Skeletal muscle satellite cell (primary cell): ENCODE measurements around the gene PKN1.
A peak's percentile ranks its signal among the peaks of the same experiment; 100 is the strongest.

Source experiments
- H3K27me3 ChIP-seq: 2 replicates; pipeline ENCODE4 v1.7.0; 2013; ENCODE audit warnings: low read length; ENCODE audit not compliant: control insufficient read depth, insufficient read depth
- H3K36me3 ChIP-seq: 2 replicates; pipeline ENCODE4 v1.7.0; 2013; ENCODE audit warnings: mild to moderate bottlenecking, control low read depth, low read length; ENCODE audit not compliant: insufficient read depth
- H3K4me1 ChIP-seq: 2 replicates; pipeline ENCODE4 v1.7.0; 2013; ENCODE audit warnings: low read length; ENCODE audit not compliant: control insufficient read depth, insufficient read depth
- H3K4me2 ChIP-seq: 2 replicates; pipeline ENCODE4 v1.7.0; 2013; ENCODE audit warnings: mild to moderate bottlenecking, low read length
- H3K4me3 ChIP-seq: 2 replicates; pipeline ENCODE4 v1.7.0; 2013; ENCODE audit warnings: low read length
- H3K9ac ChIP-seq: 2 replicates; pipeline ENCODE4 v1.7.0; 2013; ENCODE audit warnings: mild to moderate bottlenecking, low read depth, low read length, moderate library complexity
- H3K9me3 ChIP-seq: replicated peaks from 2 replicates; pipeline ENCODE4 v1.7.0; 2013; ENCODE audit warnings: mild to moderate bottlenecking, control low read depth, low read length

Gene PKN1

DNA sequence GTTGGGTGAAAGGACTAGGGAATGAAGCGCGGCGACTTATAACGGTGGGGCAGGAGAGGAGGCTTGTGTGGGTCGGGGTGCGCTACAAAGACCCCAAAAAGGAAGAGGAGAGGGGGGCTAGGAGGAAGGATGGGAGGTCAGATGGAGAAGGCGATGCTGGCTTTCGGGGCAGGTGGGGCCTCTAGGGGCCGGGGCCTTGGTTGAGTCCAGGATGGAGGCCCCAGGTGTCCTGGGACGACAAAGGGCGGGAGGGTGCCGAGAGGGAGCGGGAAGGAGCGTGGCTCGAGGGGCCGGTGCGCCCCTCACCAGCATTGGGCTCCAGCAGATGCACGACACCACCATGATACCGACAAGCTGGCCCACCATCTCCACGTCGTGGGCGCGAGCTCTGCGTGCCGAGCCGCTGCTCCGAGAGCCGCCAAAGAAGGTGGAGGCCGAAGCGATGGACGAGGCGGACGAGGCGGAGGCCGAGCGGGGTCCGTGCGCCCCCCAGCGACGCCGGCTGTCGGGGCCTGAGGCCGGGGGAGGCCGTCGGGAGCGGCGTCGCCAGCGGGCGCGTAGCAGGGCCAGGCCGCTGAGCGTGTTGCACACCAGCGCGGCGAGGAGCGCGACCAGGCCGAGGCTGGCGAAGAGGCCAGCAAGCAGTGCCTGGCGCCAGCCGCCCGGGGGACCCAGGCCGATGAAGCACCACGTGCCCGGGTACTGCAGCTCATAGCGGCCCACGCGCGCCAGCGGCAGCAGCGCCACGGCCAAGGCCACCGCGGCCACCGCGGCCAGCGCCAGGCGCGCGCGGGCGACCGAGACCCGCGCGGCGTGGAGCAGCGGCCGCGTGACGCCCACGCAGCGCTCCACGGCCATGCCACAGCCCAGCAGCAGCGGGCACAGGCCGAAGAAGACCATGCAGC is 40.2 kb downstream of the PKN1 start:
- Histone ChIP-seq H3K9me3 (no peaks in the 10 kb centered on the region), H3K4me1 (peaks cover 49% of the 10 kb centered on the region), H3K4me3 (peak overlapping the region; percentile 24), H3K27me3 (no peaks in the 10 kb centered on the region), H3K9ac (no peak overlapping the region), H3K4me2 (peak overlapping the region; percentile 79), H3K36me3 (peaks cover 17% of the 10 kb centered on the region)

DNA sequence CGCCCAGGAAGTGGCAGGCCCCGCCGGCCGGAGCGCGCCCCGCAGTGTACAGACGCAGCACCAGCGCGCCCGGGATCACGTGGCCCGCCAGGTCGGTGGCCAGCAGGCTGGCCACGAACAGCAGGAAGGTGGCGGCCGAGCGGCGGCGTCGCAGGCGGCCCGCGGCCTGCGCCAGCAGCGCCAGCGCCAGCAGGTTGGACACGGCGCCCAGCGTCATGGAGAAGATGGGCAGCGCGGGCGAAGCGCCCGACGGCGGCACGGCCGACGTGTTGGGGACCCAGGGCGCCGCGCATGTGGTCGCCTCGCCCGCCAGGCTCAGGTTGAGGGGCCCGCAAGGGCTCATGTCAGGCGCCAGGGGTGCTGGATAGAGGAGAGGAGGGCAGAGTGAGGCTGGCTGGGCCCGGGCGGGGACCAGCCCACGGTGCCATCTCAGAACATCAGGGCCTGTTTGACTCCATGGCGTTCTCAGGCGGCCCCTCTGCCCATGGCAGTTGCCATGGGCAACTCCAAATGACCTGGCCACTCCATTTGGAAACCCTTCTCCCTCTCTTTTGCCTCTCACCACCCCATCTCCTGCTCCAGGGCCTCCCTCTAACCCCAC is 41.0 kb downstream of the PKN1 start:
- Histone ChIP-seq H3K4me3 (peak overlapping the region; percentile 24), H3K9ac (no peak overlapping the region)

DNA sequence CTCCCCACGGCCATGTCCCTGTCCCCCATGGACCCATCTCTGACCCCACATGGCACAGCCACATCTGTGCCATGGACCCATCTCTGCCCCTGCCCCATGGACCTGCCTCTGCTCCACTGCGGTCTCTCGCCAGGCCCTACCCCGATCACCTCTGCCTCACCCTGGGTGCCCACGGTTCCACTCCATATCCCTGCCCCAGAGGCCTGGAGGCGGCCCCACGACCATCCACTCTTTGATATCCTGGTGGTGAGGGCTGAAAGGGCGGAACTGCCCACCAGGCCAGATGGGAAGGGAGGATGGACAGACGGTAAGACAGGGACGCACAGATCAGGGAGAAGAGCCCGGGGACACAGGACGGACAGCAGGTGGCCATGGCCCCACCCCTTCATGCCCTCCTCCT is 41.7 kb downstream of the PKN1 start:
- H3K9me3 ChIP-seq: no peaks in the 10 kb centered on the region
- H3K4me2 ChIP-seq: peak overlapping the region; percentile 79
- peak overlapping the region; percentile 51 for H3K4me3 ChIP-seq
- H3K9ac ChIP-seq: peak overlapping the region; percentile 44
- peaks cover 49% of the 10 kb centered on the region for H3K4me1 ChIP-seq
- peaks cover 24% of the 10 kb centered on the region for H3K36me3 ChIP-seq
- H3K27me3 ChIP-seq: no peaks in the 10 kb centered on the region

More for the DNA sequence above, 41.0 kb downstream of the PKN1 start:
- peaks cover 49% of the 10 kb centered on the region for H3K4me1 ChIP-seq
- peak overlapping the region; percentile 79 for H3K4me2 ChIP-seq
- H3K27me3 ChIP-seq: no peaks in the 10 kb centered on the region
- no peaks in the 10 kb centered on the region for H3K9me3 ChIP-seq
- H3K36me3 ChIP-seq: peaks cover 21% of the 10 kb centered on the region

DNA sequence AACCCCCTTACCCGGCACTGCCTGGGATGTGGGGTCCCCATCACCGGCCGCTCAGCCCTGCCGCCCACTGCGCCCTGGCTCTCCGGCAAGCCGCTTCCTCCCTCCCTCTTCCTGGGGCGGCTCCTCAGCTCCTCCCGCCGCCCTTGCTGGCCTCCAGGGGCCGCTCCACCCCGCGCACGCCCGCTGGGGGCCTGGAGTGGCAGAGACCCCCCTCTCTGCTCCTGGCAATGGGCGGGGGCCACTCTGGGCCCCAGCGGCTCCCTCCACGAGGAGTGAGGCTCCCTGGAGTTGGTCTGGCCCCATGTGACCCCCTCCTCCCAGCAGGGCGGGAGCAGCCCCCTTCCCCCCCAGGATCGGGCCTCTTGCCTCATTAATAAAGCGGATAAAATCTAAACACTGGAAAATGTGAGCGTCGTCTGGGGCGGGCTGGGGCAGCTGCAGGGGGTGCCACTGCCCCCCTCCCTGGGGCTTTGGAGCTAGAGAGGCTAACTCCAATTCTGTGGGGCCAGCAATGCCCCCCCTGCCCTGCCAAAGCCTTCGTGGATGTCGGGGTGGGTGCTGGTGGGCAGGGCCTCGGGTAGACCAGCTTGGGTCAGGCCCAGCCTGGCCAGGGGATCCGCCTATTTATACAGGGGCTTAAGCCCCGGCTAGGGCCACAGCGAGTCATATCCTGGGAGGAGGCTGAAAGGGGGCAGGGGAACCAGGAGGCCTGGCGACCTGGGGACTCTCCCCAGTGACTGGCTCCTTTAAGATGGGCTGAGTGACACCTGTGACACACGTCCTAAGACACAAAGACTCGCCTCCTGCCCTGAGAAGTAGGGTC is 42.4 kb downstream of the PKN1 start, which contains the start of gene PTGER1:
PTGER1 (minus strand) TSS at position 104 of the 823 bp plus-strand sequence. CDS start 1,034 bp downstream, outside the sequence.
- Histone ChIP-seq H3K9me3 (no peaks in the 10 kb centered on the region), H3K27me3 (no peaks in the 10 kb centered on the region), H3K36me3 (peaks cover 25% of the 10 kb centered on the region), H3K4me1 (peaks cover 49% of the 10 kb centered on the region), H3K9ac (peak within 1 kb of the TSS; percentile 54), H3K4me3 (peak within 1 kb of the TSS; percentile 51), H3K4me2 (peak within 1 kb of the TSS; percentile 79)

DNA sequence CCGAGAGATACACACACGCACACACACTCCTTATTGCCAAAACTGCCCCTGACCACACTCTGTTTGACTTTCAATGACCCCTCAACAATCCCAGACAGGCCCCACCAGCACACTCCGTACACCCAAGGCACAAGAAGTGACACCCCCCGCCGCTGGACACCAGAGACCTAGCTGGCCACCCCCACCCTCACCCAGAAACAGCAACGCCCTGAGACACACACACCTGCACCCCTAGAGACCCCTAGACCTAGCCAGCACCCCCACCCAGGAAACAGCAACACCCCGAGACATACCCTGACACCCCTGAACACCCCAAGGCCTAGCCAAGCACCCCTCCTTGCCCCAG is 43.2 kb downstream of the PKN1 start:
- Histone ChIP-seq H3K36me3 (peaks cover 27% of the 10 kb centered on the region), H3K27me3 (no peaks in the 10 kb centered on the region), H3K9me3 (no peaks in the 10 kb centered on the region), H3K4me1 (peaks cover 49% of the 10 kb centered on the region), H3K4me2 (no peak overlapping the region), H3K9ac (no peak overlapping the region), H3K4me3 (no peak overlapping the region)

DNA sequence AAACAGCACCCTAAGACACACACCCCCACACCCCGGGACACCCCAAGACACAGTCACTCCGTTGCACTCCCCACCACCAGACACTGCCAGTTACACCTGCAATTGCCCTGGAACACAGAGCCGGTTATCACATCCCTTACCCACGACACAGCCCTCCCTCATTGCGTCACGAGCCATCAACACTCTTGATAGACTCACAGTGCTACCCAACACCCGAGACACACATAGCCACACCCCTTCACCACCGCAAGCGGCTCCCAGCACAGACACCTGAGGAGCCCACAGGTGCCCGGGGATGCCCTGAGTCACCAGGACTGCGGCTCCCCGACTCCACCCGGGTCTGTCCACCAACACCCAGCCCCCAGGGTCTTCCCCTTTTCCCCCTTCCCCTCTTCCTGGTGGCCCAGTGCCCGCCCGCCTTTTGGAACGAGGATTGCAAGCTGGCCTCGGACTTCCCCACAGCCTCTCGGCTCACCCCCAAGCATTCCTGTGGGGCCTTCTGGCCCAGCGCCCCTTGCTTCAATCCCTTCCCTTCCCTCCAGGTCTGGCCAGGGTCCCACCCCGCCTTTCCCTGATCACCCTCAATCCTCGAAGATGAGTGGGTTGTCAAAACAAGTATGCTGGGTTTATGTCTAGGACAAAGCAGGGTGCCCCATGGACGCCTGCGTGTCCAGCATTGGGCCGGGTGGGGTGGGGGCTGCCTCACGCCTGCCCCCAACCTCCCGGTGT is 43.7 kb downstream of the PKN1 start:
- no peak overlapping the region for H3K9ac ChIP-seq
- no peak overlapping the region for H3K4me3 ChIP-seq
- no peaks in the 10 kb centered on the region for H3K9me3 ChIP-seq
- no peak overlapping the region for H3K4me2 ChIP-seq
- peaks cover 49% of the 10 kb centered on the region for H3K4me1 ChIP-seq
- peaks cover 29% of the 10 kb centered on the region for H3K36me3 ChIP-seq
- no peaks in the 10 kb centered on the region for H3K27me3 ChIP-seq

DNA sequence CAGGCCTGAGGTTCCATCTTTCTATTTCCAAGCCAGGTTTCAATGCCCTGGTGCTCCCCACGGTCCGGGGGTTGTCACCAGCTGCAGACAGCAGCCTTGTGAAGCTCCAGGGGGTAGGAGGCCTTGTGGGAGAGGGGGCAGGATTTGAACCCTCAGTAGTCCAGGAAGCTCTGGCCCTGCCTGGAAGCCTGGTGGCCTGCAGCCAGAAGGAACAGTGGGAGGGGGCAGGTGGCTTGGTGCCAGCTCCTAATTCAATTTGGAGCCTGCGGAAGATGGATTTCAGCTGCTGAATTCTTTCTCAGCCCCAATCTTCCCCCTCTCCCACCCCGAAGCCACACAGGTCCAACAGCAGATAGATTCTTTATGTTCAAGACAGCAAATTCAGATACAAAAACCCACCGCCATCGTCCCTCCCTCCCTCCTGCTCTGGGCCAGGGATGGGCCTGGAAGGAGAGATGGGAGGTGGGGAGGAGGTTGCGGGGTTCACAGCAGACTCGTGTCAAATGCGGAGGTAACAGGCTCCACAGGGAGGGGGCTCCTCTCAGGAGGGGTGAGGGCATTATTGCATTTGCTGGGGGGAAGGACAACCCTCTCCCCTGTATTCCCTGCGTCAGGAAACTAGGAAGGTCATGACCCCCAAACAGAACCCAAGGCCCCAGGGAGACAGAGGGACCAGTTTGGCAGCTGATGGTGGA is 44.5 kb downstream of the PKN1 start:
- Histone ChIP-seq H3K4me3 (no peak overlapping the region), H3K9me3 (no peaks in the 10 kb centered on the region), H3K4me2 (no peak overlapping the region), H3K36me3 (peaks cover 35% of the 10 kb centered on the region), H3K27me3 (no peaks in the 10 kb centered on the region), H3K9ac (no peak overlapping the region), H3K4me1 (peaks cover 42% of the 10 kb centered on the region)

DNA sequence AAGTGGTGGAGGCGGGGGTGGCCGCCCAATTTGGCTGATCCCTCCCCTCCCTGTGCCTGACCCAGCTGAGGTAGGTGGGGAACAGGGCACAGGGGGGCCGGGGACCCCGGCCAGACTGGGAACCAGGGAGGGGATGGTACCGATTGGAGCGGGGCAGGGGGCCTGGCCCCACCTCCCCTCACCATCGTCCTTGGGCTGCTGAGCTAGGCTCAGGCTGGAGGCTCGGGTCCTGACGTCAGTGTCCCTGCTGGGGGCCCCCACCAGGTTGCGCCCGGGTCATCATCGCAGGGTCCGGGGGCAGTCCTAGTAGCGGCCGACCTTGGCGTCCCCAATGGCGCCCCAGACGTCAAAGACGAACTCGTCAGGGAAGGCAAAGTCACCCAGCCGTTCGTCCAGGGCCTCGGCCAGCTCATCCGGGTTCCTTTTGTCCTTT is 45.0 kb downstream of the PKN1 start:
- Histone ChIP-seq H3K4me1 (peaks cover 40% of the 10 kb centered on the region), H3K36me3 (peaks cover 35% of the 10 kb centered on the region)

DNA sequence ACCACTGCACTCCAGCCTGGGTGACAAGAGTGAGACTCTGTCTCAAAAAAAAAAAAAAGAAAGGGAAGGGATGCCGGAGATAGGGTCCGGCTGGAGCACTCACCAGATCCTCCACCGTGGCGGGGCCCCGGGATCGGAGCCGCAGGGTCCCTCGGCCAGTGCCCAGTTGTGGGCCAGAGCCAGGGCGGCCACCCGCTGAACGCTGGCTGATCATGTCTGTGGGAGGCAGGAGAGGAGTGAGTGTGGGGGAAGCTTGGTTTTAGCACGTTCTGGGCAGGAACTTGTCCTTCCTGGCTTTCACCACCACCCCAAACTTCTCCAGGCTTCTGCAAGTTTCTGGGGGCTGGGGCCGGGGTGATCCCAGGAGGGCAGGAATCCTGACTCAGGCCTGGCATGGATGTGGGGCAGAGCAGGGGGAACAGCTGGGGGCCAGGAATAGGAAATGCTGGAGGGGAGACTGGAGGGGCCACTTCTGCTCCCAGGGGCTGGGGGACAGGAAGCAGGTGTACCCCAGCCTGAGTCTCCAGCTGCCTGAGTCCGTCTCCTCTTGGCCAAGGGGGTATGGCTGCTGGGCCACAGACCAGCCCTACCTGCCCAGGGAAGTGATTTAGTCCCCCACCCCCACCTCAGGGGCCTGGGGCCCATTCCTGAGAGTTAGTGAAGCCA is 46.3 kb downstream of the PKN1 start:
- peaks cover 35% of the 10 kb centered on the region for H3K36me3 ChIP-seq
- H3K4me3 ChIP-seq: no peak overlapping the region
- H3K9me3 ChIP-seq: no peaks in the 10 kb centered on the region
- peaks cover 28% of the 10 kb centered on the region for H3K4me1 ChIP-seq
- no peak overlapping the region for H3K9ac ChIP-seq
- H3K4me2 ChIP-seq: no peak overlapping the region
- H3K27me3 ChIP-seq: no peaks in the 10 kb centered on the region

More for the DNA sequence above, 45.0 kb downstream of the PKN1 start:
- H3K27me3 ChIP-seq: no peaks in the 10 kb centered on the region
- no peaks in the 10 kb centered on the region for H3K9me3 ChIP-seq
- H3K4me2 ChIP-seq: no peak overlapping the region
- H3K4me3 ChIP-seq: no peak overlapping the region
- no peak overlapping the region for H3K9ac ChIP-seq
